ENCODE measurements around the gene EFCAB6. TPM values are rescaled to one million over a fixed set of nuclear protein-coding genes. Genes with fewer than 3 reads are reported as not detected.
A peak's percentile ranks its signal among the peaks of the same experiment; 100 is the strongest.

Gene EFCAB6
- total RNA-seq, 1 donor from 2014 or later: 1.5 TPM

- DNase-seq (no peak), ATAC-seq (no peak)
- intact Hi-C loops (cut with micrococcal nuclease): no loop called here
Observed at GRCh38 chr22:43567691-43568324, 244.3 kb downstream of the EFCAB6 start.

DNA sequence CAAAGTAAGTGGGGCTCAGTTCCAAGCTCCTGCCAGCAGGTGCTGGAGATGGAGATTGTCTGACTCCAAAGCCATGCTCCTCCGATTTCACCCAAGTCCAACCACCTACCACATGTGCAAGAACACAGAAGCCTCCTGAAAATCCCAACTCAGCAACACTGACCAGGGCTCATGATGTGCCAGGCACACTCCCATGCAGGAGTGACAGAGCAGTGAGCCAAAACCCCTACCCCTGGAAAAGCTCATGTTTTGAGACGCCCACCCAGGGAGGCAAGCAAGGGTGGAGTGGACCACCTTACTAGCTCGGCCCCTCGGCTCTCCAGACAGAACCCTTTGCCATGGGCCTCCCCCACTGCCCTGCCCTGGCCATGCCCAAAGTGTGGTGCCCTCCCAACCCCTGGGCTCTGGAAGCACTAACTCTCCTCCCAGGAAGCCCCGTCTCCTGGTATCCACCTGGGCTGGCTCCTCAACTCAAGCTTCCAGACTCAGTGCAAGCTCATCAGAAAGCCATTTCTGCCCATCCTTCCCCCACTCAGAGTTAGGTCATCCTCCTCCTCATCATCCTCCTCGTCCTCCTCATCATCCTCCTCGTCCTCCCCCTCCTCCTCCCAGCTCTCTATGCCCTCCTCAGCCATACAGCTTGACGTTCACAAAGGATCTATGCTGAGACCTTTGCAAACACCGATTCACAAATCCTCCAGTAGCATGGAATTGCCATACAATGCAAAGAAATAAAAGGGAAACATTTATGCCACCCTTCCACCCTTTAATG lies 245.4 kb downstream of the EFCAB6 start:
- DNase-seq (no peak), ATAC-seq (no peak)
- intact Hi-C loops (cut with micrococcal nuclease): no loop called here

- no peak for DNase-seq
- intact Hi-C loops (cut with micrococcal nuclease): no loop called here
Observed at GRCh38 chr22:43566021-43566420, 246.1 kb downstream of the EFCAB6 start.

GRCh38 chr22:43564859-43565258 lies 247.2 kb downstream of the EFCAB6 start:
- DNase-seq (no peak), ATAC-seq (no peak)
- intact Hi-C loops (cut with micrococcal nuclease): no loop called here

More at GRCh38 chr22:43566021-43566420, 246.1 kb downstream of the EFCAB6 start:
- no peak for ATAC-seq

GRCh38 chr22:43563571-43563970 lies 248.5 kb downstream of the EFCAB6 start:
- DNase-seq (no peak), ATAC-seq (no peak)
- intact Hi-C loops (cut with micrococcal nuclease): no loop called here

DNA sequence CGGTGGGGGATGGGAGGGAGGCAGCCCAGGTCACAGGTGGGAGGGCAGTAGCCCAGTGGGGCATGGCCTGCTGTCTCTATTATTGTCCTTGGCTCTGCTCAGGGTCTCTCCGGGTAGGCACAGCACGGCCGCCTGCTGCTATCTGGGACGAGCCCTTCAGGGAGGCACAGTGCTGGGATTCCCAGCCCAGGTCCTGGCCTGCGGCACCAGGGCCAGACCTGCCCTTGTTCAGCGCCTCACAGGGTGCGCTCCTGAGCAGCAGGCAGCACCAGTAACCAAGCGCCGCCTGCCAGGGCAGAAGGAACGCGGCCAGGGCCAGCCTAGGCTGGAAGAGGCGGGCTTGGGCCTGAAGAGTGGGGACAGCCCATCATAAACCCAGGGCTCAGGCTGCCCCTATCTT lies 249.3 kb downstream of the EFCAB6 start:
- intact Hi-C loops (cut with micrococcal nuclease): no loop called here
- ATAC-seq (peak; percentile 30), DNase-seq (no peak)

GRCh38 chr22:43561415-43562178 lies 250.5 kb downstream of the EFCAB6 start:
- ATAC-seq (no peak), DNase-seq (no peak)
- intact Hi-C loops (cut with micrococcal nuclease): no loop called here

GRCh38 chr22:43560651-43561050 lies 251.5 kb downstream of the EFCAB6 start:
- DNase-seq (no peak), ATAC-seq (no peak)
- intact Hi-C loops (cut with micrococcal nuclease): no loop called here

GRCh38 chr22:43555561-43556515 lies 256.3 kb downstream of the EFCAB6 start:
- ATAC-seq: no peak
- DNase-seq: no peak
- intact Hi-C loops (cut with micrococcal nuclease): no loop called here

DNA sequence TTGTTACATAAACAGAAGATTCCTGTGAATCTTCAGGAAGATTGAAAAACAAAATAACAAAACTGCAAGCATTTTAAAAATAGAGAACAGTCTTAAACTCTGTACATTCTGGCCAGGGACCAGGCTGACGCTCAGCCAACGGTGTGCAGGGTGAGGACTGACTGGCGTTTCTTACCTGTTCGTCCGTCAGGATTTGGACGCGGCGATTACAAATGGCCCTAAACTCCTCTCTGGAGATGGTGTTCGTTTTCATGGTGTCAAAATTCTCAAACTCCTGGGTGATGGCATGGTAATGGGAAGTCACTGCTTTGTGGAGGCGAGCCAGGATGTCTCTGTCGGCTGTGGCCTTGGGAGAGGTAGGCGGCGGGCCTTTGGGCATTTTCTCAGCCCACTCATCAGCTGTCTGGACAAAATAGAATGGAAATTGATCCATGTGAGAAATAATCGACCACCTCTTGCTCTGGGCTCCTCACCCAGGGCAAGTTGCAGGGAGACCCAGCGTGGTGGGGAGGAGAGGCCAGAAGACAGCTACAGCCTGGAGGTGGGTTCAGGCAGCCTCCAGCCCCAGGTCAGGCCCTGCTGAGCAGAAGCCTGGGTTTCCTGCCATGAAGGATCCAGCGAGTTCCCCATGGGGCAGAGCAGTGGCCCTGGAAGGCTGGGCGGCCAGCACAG lies 257.3 kb downstream of the EFCAB6 start:
- DNase-seq (no peak), ATAC-seq (no peak)
- intact Hi-C loops (cut with micrococcal nuclease): no loop called here

DNA sequence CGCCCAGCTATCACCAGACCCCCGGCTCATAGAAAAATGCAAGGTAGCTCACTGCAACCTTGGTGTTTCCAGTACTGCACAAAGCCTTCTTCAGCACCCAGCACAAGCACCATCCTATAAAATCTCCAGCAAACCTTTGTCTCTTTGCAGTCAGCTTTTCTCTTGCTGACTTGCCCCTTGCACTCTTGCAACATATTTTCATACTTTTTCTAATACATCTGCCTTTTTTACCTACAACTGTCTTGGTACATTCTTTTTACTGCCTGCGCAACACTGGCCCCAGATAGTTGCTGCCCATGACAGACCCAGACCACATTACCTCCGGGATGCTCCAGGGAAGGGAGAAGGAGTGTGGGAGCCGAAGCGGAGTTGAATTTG lies 257.9 kb downstream of the EFCAB6 start:
- DNase-seq: no peak
- ATAC-seq: no peak
- intact Hi-C loops (cut with micrococcal nuclease): no loop called here

- ATAC-seq (no peak), DNase-seq (no peak)
- intact Hi-C loops (cut with micrococcal nuclease): no loop called here
Observed at GRCh38 chr22:43553451-43554258, 258.4 kb downstream of the EFCAB6 start.

DNA sequence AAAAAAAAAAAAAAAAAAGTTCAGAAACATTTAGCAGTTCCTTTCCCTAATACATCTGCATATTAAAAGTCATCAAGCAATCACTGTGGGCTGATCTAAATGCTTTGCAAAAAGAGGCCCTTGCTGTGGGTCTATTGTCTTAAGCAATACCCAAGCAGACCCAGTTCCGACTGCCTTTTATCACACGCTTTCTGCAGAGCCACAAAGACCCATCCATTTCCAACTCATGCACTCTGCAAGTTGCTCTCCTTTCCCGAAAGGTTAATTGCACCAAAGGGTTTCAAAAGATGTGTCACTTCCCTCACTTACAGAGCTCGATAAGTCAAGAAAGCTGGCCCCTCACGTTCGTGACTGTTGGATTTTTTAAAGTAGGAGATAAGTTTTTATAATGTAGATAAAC lies 261.4 kb downstream of the EFCAB6 start:
- DNase-seq: no peak
- intact Hi-C loops (cut with micrococcal nuclease): no loop called here
- ATAC-seq: no peak

- intact Hi-C loops (cut with micrococcal nuclease): no loop called here
- DNase-seq (no peak), ATAC-seq (no peak)
Observed at GRCh38 chr22:43550024-43550620, 262.0 kb downstream of the EFCAB6 start.

- intact Hi-C loops (cut with micrococcal nuclease): no loop called here
- DNase-seq (no peak), ATAC-seq (no peak)
Observed at GRCh38 chr22:43546186-43546585, 265.9 kb downstream of the EFCAB6 start.

- intact Hi-C loops (cut with micrococcal nuclease): no loop called here
- no peak for DNase-seq
- ATAC-seq: no peak
Observed at GRCh38 chr22:43544289-43544673, 267.8 kb downstream of the EFCAB6 start.

- ATAC-seq (no peak), DNase-seq (no peak)
- intact Hi-C loops (cut with micrococcal nuclease): no loop called here
Observed at GRCh38 chr22:43543522-43544288, 268.4 kb downstream of the EFCAB6 start.

Data from left ventricle myocardium superior (tissue), 1 donor.